SK-N-MC (cell line): ENCODE data around the gene TERT.
"Not testable (repeated sequence)": the region's sequence is repeated elsewhere in the genome, so short reads cannot be mapped to it uniquely, and the experiment has no call there.

Source experiments
- DNase-seq: peaks from one replicate; pipeline ENCODE4 v3.0.0-alpha.2; 2011; ENCODE audit warnings: low read depth, low spot score
- H3K27ac ChIP-seq: fragments of 200-600 bp; sonication (generic); 2 replicates; pipeline ENCODE4 v1.5.1; 2016; ENCODE audit warnings: mixed run types
- H3K36me3 ChIP-seq: fragments of 200-600 bp; sonication (generic); 2 replicates; pipeline ENCODE4 v1.6.1; 2017; ENCODE audit warnings: antibody characterized with exemption, low read length, mixed read lengths; ENCODE audit not compliant: insufficient read depth
- H3K4me3 ChIP-seq: fragments of 200-600 bp; sonication (generic); 2 replicates; pipeline ENCODE4 v1.5.1; 2016
- H3K9ac ChIP-seq: fragments of 200-600 bp; sonication (generic); 2 replicates; pipeline ENCODE4 v1.8.0; 2017; ENCODE audit warnings: mixed run types, mixed read lengths; ENCODE audit not compliant: insufficient read length
- H3K9me3 ChIP-seq: fragments of 200-600 bp; sonication (generic); 2 replicates; pipeline ENCODE4 v1.6.1; 2017; ENCODE audit warnings: low read depth, mild to moderate bottlenecking, antibody characterized with exemption, low read length, moderate library complexity, mixed read lengths
- EZH2 ChIP-seq: fragments of 200-600 bp; sonication (generic); IDR thresholded peaks from one replicate; pipeline ENCODE4 v1.6.1; 2017; ENCODE audit warnings: antibody characterized with exemption
- FOXP2 ChIP-seq: optimal IDR thresholded peaks from 2 replicates; pipeline ENCODE3; 2011; ENCODE audit warnings: mild to moderate bottlenecking, moderate library complexity; ENCODE audit not compliant: insufficient read depth; ENCODE audit errors: extremely low read length, control extremely low read depth
- POLR2AphosphoS5 ChIP-seq: IDR thresholded peaks from 2 replicates; pipeline ENCODE4 v1.6.1; 2012; ENCODE audit warnings: mild to moderate bottlenecking, low read depth, low read length, borderline replicate concordance

Gene TERT

GRCh38 chr5:1294835-1295649 lies at the start of gene TERT:
Gene TERT (minus strand): TSS chr5:1295068. CDS start chr5:1294989, 79 bp downstream.
- no peak within 1 kb of the TSS for H3K27ac ChIP-seq
- no peaks in the 10 kb centered on the region for H3K9me3 ChIP-seq
- no peak within 1 kb of the TSS for H3K9ac ChIP-seq
- peak within 1 kb of the TSS; percentile 54 for H3K4me3 ChIP-seq
- H3K36me3 ChIP-seq, result no peaks in the 10 kb centered on the region
- TF ChIP-seq FOXP2 (no peak), POLR2AphosphoS5 (no peak), EZH2 (no peak)
- no peak for DNase-seq

GRCh38 chr5:1343931-1344901 lies 49.3 kb upstream of the TERT start:
- TF ChIP-seq POLR2AphosphoS5 (no peak), FOXP2 (no peak), EZH2 (no peak)
- DNase-seq, result no peak
- Histone ChIP-seq H3K36me3 (peaks cover 32% of the 10 kb centered on the region), H3K27ac (no peak overlapping the region), H3K9ac (peak overlapping the region; percentile 90), H3K9me3 (no peaks in the 10 kb centered on the region), H3K4me3 (peak overlapping the region; percentile 92)

- Histone ChIP-seq H3K36me3 (peaks cover 39% of the 10 kb centered on the region), H3K4me3 (peak overlapping the region; percentile 92; the same call in 1 of the 2 replicates), H3K27ac (no peak overlapping the region), H3K9ac (peak overlapping the region; percentile 90), H3K9me3 (no peaks in the 10 kb centered on the region)
- no peak for DNase-seq
- TF ChIP-seq EZH2 (no peak), POLR2AphosphoS5 (no peak), FOXP2 (no peak)
Observed at GRCh38 chr5:1343315-1343751, 48.5 kb upstream of the TERT start.

- not testable (repeated sequence) for H3K9me3 ChIP-seq, H3K27ac ChIP-seq, DNase-seq, H3K4me3 ChIP-seq, H3K9ac ChIP-seq
- H3K36me3 ChIP-seq, result peaks cover 45% of the 10 kb centered on the region
Observed at GRCh38 chr5:1342711-1343110, 47.8 kb upstream of the TERT start.

- no peak for DNase-seq
- H3K4me3 ChIP-seq, result no peak overlapping the region
- no peak overlapping the region for H3K9ac ChIP-seq
- H3K9me3 ChIP-seq, result no peaks in the 10 kb centered on the region
- H3K27ac ChIP-seq, result no peak overlapping the region
- TF ChIP-seq POLR2AphosphoS5, result no peak
- TF ChIP-seq EZH2, result no peak
- TF ChIP-seq FOXP2, result no peak
- H3K36me3 ChIP-seq, result peaks cover 49% of the 10 kb centered on the region
Observed at GRCh38 chr5:1342268-1342667, 47.4 kb upstream of the TERT start.

GRCh38 chr5:1341863-1342262 lies 47.0 kb upstream of the TERT start:
- no peak overlapping the region for H3K9ac ChIP-seq
- H3K27ac ChIP-seq, result no peak overlapping the region
- TF ChIP-seq EZH2 (no peak), POLR2AphosphoS5 (no peak), FOXP2 (no peak)
- no peak for DNase-seq
- H3K4me3 ChIP-seq, result no peak overlapping the region
- no peaks in the 10 kb centered on the region for H3K9me3 ChIP-seq
- H3K36me3 ChIP-seq, result peaks cover 53% of the 10 kb centered on the region

GRCh38 chr5:1339818-1340210 lies 44.9 kb upstream of the TERT start:
- not testable (repeated sequence) for H3K9ac ChIP-seq, DNase-seq, H3K27ac ChIP-seq, H3K4me3 ChIP-seq, H3K9me3 ChIP-seq
- peaks cover 71% of the 10 kb centered on the region for H3K36me3 ChIP-seq

GRCh38 chr5:1339139-1339817 lies 44.4 kb upstream of the TERT start:
- H3K36me3 ChIP-seq, result peaks cover 72% of the 10 kb centered on the region
- H3K27ac ChIP-seq, H3K9ac ChIP-seq, DNase-seq, H3K9me3 ChIP-seq, H3K4me3 ChIP-seq: not testable (repeated sequence)
